ENCODE results near the gene FANCM.
"Not testable (repeated sequence)": the region's sequence is repeated elsewhere in the genome, so short reads cannot be mapped to it uniquely, and the experiment has no call there.

Gene FANCM

DNA sequence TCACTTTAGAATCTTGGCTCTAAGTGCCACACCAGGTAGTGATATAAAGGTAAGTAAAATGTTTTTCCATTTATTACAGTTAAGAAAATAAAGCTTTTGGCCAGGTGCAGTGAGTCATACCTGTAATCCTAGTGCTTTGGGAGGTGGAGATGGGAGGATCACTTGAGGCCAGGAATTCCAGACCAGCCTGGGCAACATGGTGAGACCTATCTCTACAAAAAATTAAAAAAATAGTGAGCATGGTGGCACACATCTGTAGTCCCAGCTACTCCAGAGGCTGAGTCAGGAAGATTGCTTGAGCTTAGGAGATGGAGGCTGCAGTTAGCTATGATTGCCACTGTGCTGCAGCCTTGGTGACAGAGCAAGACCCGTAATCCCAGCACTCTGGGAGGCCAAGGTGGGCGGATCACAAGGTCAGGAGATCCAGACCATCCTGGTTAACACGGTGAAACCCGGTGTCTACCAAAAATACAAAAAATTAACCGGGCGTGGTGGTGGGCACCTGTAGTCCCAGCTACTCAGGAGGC, 5.0 kb downstream of the FANCM start:
- DNase-seq, result no peak

- not testable (repeated sequence) for DNase-seq
Observed at GRCh38 chr14:45142083-45142482, 6.4 kb downstream of the FANCM start.

GRCh38 chr14:45144658-45145057, 8.9 kb downstream of the FANCM start:
- no peak for DNase-seq

DNA sequence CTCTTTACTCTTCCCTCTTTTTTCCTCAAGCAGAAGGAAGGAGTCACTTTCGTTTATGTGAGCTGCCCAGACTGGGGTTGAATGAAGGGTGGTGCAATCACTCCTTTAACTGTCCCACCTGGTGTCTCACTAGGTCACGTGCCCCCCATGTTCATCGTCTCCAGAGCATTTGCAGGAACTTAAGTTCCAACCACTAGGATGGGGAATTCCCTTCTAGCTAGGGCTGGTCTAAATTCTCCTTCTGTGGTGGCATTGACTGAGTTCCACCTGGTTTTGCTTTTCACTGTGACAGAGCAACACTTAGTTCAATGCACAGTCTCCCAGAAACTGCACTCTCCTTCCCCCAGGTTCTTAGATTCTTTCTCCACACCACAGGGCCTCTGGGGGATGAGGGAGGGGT, 9.5 kb downstream of the FANCM start:
- no peak for DNase-seq

GRCh38 chr14:45149602-45150001, 13.9 kb downstream of the FANCM start:
- DNase-seq, result no peak

DNA sequence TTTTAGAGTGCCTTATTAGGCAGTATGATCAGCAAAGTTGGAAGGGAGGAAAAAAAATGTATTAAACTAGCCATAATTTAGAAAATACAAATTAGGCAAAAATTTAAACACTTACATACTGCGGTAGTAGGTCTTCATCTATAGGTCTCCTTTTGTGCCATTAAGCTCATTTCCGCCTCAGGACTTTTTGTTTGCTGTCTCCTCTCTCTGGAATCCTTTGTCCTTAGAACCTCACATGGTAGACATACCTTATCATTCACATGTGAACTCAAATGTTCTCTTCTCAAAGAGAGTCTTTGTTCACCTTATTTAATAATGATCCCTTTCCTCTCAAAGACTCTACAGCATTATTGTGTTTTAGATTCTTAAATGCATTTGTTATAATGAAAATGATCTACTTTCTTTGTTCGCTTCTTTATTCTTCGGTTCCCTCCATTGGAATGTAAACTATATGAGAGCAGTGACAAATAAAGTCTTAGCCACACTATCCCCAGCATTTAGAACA, 14.7 kb downstream of the FANCM start:
- no peak for DNase-seq

GRCh38 chr14:45156067-45156466, 20.3 kb downstream of the FANCM start:
- no peak for DNase-seq

DNA sequence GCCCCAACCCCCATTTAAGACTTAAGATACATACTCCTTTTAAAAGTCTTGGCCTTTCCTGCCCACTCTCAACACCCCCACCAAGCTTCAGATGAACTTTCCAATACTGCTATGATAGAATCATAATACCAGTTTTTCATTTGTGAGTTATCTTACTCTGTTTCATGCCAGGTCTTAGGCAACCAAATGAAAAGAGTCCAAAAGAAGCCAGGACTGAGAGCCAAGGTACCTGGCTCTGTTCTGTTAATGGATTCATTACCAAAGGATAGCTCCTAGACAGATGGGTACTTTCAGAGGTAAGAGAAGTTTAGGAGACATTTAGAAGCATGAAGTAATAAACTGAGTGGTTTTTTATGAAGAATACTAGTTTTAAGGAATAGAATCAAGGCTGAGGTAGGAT, 34.2 kb downstream of the FANCM start:
- DNase-seq, result no peak

DNA sequence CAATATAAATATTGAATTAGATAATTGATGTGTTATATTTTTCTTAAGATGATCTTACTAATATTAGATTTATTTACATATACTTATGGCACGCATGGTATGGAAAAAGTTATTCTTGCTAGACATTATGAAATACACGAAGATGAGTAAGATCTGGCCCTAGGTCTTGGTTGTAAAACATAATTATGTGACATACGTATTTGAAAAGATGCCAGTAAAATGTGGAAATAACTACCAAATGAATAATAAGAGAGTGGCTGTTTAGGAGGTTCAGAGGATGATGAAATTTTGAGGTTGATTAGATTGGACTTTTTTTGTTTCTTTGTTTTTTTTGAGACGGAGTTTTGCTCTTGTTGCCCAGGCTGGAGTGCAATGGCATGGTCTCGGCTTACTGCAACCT, 41.3 kb downstream of the FANCM start:
- DNase-seq, result no peak

DNA sequence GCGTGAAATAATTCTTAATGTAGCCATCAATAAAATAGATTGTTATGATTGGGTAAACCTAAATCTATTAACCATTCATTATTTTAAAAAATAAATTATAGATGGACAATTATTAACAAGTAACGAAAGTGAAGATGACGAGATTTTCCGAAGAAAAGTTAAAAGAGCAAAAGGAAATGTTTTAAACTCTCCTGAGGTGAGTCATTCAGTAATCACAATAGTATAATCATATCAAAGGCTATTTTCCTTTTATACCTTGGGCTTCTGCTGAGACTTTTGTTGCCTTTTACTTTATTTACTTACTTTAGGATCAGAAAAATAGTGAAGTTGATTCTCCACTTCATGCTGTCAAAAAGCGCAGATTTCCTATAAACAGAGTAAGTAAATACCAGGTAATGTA, 45.6 kb downstream of the FANCM start:
- DNase-seq, result no peak

DNA sequence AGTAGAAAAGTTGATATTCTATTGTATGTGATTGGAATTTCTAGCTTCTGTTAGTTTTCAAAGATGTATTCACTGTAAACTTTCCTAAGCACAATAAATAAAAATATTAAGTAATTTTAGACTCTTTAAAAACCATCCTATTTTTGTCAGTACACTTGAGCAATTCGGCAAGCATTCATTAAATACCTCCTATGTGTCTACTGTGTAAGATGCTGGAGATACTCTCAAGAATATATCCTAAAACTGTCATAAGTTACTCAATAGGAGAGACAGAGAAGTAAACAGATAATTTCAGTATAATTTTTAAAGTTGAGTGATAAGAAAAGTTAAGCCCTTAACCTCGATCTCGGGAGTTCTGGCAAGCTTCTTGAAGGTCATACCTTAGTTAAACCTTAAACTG, 46.1 kb downstream of the FANCM start:
- DNase-seq, result no peak

DNA sequence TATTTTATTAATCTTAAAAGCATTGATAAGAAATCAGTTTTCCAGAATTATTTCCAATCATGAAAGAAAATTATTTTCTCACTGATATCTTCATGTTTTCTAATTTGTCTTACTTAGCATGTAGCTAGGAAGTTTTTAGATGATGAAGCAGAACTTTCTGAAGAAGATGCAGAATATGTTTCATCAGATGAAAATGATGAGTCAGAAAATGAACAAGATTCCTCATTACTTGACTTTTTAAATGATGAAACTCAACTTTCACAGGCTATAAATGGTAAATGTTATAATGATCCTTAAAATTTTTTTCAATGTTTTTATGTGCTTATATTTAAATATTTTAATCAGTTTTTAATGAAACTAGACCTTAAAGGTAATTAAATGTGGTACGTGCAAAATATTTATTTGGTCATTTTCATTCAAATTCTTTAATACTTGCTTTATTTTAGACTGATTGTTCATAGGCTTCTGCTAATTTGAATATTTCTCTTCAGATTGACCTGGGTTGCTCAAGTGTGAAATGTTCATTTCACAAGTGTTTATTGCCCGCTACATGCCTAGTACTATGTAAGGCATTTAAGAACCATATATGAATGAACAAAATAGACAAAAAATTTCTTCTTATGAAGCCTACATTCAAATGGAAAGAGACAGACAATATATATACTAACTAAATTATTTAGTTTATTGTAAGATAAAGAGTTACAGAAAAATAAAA, 49.5 kb downstream of the FANCM start:
- no peak for DNase-seq

GRCh38 chr14:45194964-45195363, 59.2 kb downstream of the FANCM start:
- DNase-seq, result no peak

DNA sequence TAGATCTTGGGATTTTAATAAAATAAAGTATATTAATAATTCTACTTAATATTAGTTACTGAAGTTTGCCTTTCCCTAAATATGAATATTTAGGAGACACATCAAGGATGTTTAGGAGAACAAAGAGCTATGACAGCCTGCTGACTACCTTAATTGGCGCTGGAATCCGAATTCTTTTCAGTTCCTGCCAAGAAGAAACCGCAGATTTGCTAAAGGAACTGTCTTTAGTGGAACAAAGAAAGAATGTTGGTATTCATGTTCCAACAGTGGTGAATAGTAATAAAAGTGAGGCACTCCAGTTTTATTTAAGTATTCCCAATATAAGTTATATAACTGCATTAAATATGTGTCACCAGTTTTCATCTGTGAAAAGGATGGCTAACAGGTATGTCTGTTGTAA, 62.8 kb downstream of the FANCM start:
- no peak for DNase-seq

GRCh38 chr14:45199230-45199629, 63.5 kb downstream of the FANCM start:
- no peak for DNase-seq

GRCh38 chr14:45201905-45202304, 66.2 kb downstream of the FANCM start:
- DNase-seq, result no peak

DNA sequence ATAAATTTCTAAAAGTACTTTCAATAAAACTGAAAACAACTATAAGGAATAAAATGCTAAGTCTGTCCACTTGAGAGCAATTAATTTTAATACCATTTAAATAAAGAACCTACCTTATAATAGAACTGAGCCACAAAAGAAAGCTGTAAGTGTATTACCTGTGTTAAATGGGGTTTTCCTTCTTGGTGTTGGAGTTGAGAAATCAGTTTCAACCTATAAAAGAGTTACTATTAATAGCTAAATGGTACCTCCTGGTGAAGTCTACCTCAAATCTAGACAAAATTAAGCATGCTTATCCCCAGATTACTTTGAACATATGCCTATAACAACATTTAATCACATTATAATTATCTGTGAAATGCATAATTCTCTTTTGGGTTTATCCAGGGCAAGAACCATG, 68.5 kb downstream of the FANCM start:
- no peak for DNase-seq

DNA sequence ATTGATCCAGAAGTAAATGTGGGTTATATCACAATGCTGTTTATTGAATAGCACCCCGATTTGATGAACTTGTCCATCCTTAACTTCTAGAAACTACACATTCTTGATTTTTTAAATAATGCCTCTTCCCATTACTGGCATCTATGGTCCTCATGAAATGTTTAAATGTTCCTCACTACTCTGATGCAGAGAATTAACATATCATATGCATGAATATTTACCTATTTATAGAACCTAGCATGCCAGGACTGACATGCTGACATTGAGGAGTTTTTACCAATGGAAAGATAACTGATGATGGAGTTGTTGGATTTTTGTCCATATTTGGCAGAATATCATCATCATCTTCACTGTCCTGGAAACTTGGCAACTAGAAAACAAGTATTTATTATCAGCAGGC, 74.4 kb downstream of the FANCM start:
- DNase-seq, result no peak

- DNase-seq, result no peak
Observed at GRCh38 chr14:45211295-45211694, 75.6 kb downstream of the FANCM start.

- no peak for DNase-seq
Observed at GRCh38 chr14:45212231-45212630, 76.5 kb downstream of the FANCM start.

DNA sequence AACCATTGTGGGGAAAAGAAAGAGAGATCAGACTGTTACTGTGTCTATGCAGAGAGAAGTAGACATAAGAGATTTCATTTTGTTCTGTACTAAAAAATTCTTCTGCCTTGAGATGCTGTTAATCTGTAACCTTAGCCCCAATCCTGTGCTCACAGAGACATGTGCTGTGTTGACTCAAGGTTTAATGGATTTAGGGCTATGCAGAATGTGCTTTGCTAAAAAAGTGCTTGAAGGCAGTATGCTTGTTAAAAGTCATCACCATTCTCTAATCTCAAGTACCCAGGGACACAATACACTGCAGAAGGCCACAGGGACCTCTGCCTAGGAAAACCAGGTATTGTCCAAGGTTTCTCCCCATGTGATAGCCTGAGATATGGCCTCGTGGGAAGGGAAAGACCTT, 78.0 kb downstream of the FANCM start:
- not testable (repeated sequence) for DNase-seq

GRCh38 chr14:45214341-45214740, 78.6 kb downstream of the FANCM start:
- DNase-seq, result not testable (repeated sequence)

- DNase-seq, result no peak
Observed at GRCh38 chr14:45222485-45223262, 86.9 kb downstream of the FANCM start.

GRCh38 chr14:45227566-45227965, 91.8 kb downstream of the FANCM start:
- no peak for DNase-seq
